WTC11 (cell line): ENCODE data around the gene SRPX2.

Source experiments
- ATF3 ChIP-seq: sonication (generic); formaldehyde crosslinking; conservative IDR thresholded peaks from 2 replicates; pipeline ENCODE4 v1.8.1; 2022; ENCODE audit warnings: mild to moderate bottlenecking, missing genetic modification reagents
- NR1H2 ChIP-seq: sonication (generic); formaldehyde crosslinking; IDR thresholded peaks from 2 replicates; pipeline ENCODE4 v1.9.0; 2021; ENCODE audit warnings: mild to moderate bottlenecking, moderate library complexity, missing genetic modification reagents
- TCF7 ChIP-seq: sonication (generic); formaldehyde crosslinking; IDR thresholded peaks from 2 replicates; pipeline ENCODE4 v1.8.0; 2022; ENCODE audit warnings: mild to moderate bottlenecking, low read depth, missing genetic modification reagents, moderate library complexity
- TP53 ChIP-seq: sonication (generic); formaldehyde crosslinking; IDR thresholded peaks from 2 replicates; pipeline ENCODE4 v1.8.1; 2023; ENCODE audit warnings: mild to moderate bottlenecking, missing genetic modification reagents
- TF ChIP-seq, protein P1 (sequence below): fragments of 200-600 bp; IDR thresholded peaks from 2 replicates; pipeline ENCODE4 v1.8.0; 2022; ENCODE audit warnings: antibody characterized with exemption

- no peak for TF ChIP-seq NR1H2 (CRISPR knock-in tag)
- TF ChIP-seq, protein P1, sequence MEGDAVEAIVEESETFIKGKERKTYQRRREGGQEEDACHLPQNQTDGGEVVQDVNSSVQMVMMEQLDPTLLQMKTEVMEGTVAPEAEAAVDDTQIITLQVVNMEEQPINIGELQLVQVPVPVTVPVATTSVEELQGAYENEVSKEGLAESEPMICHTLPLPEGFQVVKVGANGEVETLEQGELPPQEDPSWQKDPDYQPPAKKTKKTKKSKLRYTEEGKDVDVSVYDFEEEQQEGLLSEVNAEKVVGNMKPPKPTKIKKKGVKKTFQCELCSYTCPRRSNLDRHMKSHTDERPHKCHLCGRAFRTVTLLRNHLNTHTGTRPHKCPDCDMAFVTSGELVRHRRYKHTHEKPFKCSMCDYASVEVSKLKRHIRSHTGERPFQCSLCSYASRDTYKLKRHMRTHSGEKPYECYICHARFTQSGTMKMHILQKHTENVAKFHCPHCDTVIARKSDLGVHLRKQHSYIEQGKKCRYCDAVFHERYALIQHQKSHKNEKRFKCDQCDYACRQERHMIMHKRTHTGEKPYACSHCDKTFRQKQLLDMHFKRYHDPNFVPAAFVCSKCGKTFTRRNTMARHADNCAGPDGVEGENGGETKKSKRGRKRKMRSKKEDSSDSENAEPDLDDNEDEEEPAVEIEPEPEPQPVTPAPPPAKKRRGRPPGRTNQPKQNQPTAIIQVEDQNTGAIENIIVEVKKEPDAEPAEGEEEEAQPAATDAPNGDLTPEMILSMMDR = no peak
- no peak for TF ChIP-seq ATF3 (CRISPR knock-in tag)
- no peak for TF ChIP-seq TP53 (CRISPR knock-in tag)
- TF ChIP-seq TCF7 (CRISPR knock-in tag) = no peak
Measured at GRCh38 chrX:100662170-100662569, 18.2 kb downstream of the SRPX2 start.
